ENCODE results near the gene SYNC.
"Not testable (repeated sequence)": the region's sequence is repeated elsewhere in the genome, so short reads cannot be mapped to it uniquely, and the experiment has no call there.

The SYNC gene

GRCh38 chr1:32686387-32686786 is 16.2 kb downstream of the SYNC start:
- no peak for DNase-seq

DNA sequence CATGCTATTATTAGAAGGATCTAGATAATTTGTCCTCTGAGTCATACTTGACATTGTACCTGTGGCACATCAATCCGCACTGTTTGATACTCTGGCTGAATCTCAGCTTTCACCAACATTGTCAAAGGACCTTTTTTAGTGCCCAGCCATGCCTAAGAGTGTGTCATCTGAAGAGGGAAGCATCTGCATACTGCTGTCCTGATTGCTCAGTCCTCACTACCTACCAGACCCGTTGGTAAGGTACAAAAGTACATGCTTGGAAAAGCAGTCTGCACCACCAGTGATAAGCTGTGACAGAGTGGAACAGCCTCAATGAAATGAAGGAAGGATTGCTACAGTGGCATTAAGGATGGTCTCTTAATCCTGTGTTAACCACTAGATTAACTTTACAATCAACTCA is 17.1 kb downstream of the SYNC start:
- no peak for DNase-seq

DNA sequence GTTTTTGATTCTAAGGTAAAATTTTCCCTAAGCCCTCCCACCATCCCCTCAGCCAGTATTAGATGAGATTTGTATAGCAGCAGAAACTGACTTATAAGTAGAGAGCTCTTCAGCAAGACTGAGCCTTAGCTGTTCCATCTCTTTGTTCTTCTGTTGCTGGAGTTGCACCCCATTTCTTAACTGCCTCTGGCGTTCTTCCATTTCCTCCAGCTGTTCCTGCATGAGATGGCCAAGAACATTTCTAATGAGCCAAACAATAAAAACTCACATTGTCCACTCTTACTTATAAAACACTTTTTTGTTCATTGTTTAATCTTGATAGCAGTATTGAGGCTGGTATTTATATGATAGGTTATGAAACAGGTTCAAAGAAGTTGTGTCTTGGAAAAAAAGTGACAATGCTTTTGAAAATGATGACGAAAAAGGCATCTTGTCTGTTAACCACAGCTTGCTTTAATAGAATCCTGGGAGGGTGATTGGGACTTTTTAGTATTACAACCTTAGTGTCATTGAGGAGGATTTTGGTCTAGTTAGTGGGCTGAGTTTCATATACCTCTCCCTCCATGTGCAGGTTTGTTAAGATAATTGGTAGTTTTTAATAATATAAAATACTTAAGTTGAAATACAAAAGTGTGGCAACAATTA is 18.3 kb downstream of the SYNC start:
- no peak for DNase-seq

DNA sequence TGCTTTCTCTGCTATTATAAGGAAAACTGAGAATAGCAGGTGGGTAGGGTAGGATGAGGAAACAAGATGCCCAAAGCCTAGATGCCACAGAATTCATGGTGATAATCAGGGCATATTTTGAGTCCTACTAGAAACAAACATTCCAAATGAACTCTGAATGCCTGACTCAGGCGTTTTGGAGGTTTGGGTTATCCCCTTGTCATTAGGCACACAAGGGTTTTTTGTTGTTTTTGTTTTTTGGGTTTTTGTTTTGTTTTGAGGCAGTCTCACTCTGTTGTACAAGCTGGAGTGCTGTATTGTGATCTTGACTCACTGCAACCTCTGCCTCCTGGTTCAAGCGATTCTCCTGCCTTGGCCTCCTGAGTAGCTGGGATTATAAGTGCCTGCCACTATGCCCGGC is 19.2 kb downstream of the SYNC start:
- DNase-seq: no peak

DNA sequence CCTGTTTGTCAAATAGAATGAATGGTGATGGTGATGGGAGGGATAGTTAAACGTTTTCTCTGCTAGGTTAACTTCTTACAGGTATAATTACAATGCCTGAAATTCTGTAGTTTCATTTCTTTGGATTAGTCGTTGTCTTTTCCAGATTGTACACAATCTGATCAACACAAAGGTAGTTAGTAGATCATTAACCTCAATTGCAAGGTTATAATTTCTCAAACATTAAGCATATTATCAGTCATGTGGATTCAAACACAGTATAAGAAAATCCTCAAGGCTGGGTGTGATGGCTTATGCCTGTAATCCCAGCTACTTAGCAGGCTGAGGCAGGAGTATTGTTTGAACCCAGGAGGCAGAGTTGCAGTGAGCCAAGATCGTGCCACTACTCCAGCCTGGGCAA is 20.6 kb downstream of the SYNC start:
- DNase-seq: no peak

DNA sequence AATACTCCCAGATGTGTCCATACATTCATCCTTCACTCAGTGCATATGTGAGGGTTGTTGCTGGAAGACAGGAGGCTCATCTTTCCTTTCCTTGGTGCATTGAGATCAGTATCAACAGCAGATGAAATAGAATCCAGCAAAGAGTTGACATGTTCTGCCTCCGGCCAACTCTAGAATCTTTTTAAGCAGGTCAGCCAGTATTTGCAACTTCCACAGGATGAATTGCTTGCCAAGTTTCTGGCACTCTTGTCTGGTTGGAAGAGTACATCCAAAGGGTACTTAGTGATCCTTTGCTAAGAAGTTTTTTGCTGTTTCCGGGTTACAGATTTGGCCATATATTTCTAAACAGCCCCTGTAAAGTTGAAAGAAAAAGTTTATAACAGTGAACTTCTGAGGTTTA is 21.1 kb downstream of the SYNC start:
- DNase-seq: no peak

DNA sequence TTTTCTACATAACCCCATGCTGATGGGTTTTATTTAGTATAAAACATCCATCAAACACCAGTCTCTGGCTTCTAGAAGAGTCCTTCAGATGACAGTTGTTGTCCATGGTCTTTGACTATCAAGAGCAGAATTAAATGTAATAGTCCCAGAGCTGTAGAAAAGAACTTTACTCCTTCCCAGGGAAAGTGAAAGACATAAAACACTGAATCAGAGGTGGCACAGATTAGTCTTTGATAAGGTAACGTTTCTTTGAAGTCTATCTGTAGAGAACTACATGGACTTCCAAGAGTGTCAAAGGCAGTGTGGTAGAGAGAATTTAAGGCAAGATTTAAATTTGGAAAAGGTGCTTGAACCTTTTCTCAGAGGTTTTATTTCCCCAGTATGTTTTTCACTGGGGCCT is 21.9 kb downstream of the SYNC start:
- DNase-seq: no peak

- not testable (repeated sequence) for DNase-seq
These were observed 22.6 kb downstream of the SYNC start for GRCh38 chr1:32679993-32680392.

DNA sequence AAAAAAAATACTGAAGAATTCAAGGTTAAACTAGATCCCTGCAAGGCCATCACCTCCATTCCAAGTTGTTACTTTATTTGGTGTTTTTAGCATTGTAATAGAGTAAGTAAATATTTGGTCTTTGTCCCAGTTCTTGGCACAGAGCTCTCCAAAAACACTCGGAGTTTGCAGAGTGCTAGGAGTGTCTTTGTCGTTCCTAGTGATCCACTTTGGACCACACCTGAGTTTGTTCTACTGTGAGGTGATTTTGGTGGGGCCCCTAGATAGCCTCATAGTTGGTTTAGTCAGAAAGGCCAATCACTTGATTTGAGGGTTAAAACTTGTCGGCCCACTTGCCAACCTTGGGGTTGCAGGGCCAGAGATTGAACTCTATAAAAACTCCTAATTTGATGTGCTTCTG is 25.6 kb downstream of the SYNC start:
- DNase-seq: no peak

DNA sequence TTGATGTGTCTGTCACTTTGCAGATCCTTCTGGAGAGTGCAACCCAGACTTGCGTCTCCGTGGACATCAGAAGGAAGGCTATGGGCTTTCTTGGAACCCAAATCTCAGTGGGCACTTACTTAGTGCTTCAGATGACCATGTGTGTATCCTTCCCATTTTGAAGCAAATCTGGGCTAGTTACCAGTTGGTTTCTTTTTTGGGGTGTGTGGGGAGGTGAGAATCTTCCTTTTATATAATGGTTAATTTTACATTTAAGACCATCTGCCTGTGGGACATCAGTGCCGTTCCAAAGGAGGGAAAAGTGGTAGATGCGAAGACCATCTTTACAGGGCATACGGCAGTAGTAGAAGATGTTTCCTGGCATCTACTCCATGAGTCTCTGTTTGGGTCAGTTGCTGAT is 33.9 kb downstream of the SYNC start:
- not testable (repeated sequence) for DNase-seq

DNA sequence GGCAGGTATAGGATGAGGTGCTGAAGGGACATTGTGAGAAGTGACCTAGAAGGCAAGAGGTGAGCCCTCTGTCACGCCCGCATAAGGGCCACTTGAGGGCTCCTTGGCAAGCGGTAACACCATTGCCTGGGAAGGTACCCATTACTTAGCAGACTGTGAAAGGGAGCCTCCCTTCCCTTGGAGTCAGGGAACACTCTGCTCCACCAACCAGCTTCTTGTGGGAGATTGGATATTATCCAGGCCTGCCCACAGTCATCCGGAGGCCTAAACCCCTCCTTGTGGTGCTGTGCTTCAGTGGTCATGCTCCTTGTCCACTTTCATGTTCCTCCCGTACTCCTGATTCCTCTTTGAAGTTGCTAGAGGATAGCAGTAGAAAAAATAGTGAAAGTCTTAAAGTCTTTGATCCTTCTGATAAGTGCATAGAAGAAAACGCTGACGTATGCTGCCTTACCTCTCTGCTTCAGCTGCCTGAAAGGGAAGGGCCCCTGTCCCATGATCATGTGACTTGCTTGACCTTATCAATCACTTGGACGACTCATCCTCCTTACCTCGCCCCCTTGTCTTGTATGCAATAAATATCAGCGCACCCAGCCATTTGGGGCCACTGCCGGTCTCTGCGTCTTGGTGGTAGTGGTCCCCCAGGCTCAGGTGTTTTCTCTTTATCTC is 35.5 kb downstream of the SYNC start:
- DNase-seq: no peak

GRCh38 chr1:32665915-32666314 is 36.7 kb downstream of the SYNC start:
- no peak for DNase-seq

- DNase-seq: no peak
These were observed 43.0 kb downstream of the SYNC start for GRCh38 chr1:32659581-32659980.

DNA sequence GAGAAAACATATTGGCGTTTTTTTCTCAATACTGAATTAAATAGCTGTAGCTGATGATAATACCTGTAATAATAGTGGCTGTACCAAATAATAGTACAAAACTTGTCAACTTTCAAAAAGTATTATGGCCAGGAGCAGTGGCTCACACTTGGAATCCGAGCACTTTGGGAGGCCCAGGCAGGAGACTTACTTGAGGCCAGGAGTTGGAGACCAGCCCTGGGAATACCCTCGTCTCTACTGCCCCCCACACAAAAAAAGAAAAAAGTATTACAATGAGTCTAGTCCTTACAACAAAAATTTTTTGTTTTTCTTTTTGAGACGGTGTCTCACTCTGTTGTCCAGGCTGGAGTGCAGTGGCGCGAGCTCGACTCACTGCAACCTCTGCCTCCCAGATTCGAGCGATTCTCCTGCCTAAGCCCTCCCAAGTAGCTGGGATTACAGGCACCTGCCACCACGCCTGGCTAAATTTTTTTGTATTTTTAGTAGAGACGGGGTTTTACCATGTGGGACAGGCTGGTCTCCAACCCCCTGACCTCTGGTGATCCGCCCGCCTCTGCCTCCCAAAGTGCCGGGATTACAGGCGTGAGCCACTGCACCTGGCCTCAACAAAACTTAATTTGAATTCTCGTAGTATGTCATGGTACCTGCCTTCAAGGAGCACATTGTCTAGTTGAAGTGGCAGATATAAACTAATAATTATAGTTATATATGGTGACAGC is 50.2 kb downstream of the SYNC start:
- DNase-seq: no peak

- DNase-seq: no peak
These were observed 51.0 kb downstream of the SYNC start for GRCh38 chr1:32651461-32652073.

- DNase-seq: peak; percentile 68
These were observed 51.7 kb downstream of the SYNC start, which contains the start of gene RBBP4 for GRCh38 chr1:32650752-32651460. Gene RBBP4 (plus strand): TSS chr1:32651208. CDS start chr1:32651307, 99 bp downstream.

- DNase-seq: peak; percentile 53
These were observed 52.3 kb downstream of the SYNC start, which contains the start of gene ZBTB8OS for GRCh38 chr1:32650248-32650751. Gene ZBTB8OS (minus strand): TSS chr1:32650550. CDS start chr1:32650529, 21 bp downstream.

DNA sequence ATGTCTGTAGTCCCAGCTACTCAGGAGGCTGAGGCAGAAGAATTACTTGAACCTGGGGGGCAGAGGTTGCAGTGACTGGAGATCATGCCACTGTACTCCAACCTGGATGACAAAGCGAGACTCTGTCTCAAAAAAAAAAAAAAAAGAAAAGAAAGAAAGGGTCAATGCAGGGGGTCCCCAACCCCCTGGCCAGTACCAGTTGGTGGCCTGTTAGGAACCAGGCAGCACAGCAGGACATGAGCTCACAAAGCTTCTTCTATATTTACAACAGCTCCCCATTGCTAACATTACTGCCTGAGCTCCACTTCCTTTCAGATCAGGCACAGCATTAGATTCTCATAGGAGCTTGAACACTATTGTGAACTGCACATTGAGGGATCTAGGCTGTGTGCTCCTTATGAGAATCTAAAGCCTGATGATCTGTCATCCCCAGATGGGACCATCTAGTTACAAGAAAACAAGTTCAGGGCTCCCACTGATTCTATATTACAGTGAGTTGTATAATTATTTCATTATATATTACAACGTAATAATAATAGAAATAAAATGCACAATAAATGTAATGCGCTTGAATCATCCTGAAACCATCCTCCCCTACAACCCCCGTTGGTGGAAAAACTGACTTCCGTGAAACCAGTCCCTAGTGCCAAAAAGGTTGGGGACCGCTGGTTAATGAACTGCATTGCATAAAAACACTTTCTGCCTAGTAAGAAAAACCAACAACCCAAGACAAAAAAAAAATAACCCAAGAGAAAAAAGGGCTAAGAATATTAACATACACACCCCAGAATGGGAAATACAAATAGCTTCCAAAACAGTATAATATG is 55.0 kb downstream of the SYNC start:
- no peak for DNase-seq

DNA sequence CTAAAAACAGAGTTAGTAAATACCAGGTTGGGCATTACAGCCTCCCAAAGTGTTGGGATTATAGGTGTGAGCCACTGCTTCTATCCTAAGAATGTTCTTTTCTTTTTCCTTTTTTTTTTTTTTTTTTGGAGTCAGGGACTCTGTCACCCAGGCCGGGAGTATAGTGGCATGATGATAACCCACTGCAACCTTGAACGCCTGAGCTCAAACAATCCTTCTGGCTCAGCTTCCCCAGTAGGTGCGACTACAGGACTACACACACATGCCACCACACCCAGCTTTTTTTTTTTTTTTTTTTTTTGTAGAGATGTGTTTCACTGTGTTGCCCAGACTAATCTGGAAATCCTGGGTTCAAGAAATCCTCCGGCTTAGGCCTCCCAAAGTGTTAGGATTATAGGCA is 58.1 kb downstream of the SYNC start:
- no peak for DNase-seq

DNA sequence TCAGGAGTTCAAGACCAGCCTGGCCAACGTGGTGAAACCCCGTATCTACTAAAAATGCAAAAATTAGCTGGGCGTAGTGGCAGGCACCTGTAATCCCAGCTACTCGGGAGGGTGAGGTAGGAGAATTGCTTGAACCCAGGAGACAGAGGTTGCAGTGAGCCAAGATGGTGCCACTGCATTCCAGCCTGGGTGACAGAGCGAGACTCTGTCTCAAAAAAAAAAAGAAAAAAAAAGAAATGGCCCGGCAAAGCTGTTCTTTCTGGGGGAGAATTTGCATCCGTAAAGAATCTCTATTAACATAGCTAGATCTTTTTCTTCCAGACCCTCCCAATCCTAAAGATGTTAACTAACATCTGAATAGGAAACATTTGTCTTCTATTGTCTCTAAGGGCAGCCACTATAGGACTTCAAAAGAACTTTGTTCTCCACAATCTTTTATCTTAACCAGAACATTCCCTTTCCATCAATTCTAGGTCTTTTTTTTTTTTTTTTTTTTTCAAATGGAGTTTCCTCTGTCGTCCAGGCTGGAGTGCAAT is 60.2 kb downstream of the SYNC start:
- DNase-seq: not testable (repeated sequence)

DNA sequence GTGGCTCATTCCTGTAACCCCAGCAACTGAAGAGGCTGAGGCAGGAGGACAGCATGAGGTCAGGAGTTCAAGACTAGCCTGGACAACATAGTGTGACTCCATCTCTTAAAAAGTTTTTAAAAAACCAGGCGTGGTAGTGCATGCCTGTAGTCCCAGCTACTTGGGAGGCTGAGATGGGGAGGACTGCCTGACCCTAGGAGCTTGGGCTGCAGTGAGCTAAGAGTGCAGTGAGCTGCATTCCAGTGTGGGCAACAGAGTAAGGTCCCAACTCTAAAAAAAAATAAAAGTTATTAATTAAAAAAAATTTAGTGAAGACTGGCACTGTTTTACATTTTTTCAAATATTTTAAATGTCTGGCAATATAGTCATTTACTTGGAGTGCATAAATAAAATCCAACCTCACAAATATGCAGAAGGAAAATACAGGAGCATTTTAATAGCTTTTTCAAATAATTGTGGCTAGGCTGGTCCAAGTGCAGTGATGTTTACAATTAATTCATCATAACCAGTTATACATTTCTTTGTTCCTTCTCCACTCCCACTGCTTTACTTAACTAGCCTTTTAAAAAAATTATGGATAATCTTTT is 63.0 kb downstream of the SYNC start:
- no peak for DNase-seq

Data from 8988T (cell line).